Stromal cell of bone marrow (primary cell): ENCODE results near the gene DLK1.

Source experiments
- DNase-seq: peaks from one replicate; pipeline ENCODE4 v3.0.0-alpha.2; 2012; ENCODE audit warnings: low read depth

The DLK1 gene

GRCh38 chr14:100714258-100714892 lies 12.3 kb upstream of the DLK1 start:
- no peak for DNase-seq

DNA sequence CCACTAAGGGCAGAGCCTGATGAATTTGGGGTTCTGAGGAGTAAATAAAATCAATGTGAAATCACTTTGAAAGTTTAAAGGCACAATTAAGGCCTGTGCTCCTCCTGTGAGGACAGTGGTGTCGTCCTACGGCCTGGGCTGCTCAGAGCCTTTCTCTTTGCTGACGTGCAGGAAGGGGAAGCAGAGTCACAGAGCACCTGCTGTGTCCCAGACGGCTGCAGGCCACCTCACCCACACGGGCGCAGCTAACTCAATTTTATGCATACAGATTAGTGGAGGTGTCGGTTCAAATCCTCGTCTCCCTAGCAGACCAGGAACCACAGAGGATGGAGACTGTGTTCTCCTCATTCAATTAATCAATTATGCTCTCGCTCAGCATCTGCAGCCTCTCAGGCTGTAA lies 11.4 kb upstream of the DLK1 start:
- no peak for DNase-seq

DNA sequence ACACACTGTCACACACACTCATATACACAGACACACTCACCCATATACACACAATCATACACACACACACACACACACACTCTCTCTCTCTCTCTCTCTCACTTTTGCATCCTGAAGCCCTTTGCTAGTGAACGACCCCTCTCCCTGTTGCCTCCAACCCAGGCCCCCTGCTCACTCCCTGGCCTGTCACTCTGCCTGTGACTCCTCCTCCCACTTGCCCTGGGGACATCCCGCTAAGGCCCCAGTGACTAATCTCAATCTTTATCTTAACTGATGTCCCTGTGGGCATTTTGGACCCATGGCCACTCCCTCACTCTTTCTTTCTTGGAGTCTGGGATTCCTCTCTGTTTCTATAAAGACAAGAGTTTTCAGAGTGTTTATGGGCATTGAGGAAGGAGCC lies 10.9 kb upstream of the DLK1 start:
- no peak for DNase-seq

DNA sequence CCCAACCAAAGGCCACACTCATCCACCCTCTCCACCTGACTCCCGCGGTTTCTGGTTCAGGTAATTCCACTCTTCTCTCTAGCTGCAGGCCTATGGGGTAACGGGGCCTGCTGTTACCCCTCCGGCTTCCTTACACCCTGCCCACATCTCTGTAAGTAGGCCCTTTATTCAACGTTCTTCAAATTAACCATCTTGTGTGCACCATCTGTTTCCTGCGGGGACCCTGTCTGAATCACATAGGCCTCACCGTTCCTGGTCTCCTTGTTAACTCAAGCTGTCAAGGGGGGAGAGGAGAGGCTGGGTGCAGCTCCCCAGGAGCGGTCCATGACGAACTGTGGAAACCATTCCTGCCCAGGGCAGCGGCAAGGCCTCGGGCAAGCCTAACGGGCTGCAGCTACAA lies 9.3 kb upstream of the DLK1 start:
- DNase-seq: no peak

- DNase-seq: no peak
Observed at GRCh38 chr14:100719976-100720520, 6.6 kb upstream of the DLK1 start.

DNA sequence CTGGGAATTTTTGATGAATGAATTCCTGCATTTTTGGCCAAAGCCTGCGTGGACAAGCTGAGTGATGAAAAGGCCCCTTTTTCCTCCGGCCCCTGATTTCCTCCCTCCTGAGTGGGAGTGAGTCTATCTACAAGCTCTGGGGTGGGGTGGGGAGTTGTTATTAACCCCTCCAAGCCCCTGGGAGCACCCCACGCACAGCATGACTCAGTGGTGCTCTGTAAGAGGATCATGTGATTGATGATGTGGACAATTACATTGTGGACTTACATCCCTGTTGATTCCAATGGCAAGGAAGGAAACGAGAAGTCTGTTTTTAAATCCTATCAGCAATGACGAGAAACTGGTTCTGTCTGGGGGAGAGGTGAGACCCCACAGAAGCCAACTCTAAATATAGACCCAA lies 5.1 kb upstream of the DLK1 start:
- DNase-seq: no peak

DNA sequence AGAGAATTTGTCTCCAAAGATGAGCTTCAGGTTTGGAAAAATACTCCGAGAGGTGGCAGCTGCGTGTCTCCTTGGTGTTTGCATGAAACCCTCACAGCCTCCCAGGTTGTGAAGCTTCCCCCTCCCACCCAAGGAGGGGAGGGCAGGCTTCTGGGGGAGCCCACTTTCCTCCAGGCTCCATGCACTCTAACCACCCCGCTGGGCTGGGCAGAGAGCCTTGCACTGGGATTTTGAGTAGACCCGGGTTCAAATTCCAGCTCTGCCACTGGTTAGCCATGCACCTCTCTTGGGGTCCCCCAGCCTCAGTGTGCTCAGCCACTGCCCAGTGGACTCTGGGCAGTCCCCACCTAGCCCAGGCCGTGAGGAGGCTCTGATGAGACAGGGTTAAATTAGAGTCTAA lies 4.3 kb upstream of the DLK1 start:
- DNase-seq: no peak

DNA sequence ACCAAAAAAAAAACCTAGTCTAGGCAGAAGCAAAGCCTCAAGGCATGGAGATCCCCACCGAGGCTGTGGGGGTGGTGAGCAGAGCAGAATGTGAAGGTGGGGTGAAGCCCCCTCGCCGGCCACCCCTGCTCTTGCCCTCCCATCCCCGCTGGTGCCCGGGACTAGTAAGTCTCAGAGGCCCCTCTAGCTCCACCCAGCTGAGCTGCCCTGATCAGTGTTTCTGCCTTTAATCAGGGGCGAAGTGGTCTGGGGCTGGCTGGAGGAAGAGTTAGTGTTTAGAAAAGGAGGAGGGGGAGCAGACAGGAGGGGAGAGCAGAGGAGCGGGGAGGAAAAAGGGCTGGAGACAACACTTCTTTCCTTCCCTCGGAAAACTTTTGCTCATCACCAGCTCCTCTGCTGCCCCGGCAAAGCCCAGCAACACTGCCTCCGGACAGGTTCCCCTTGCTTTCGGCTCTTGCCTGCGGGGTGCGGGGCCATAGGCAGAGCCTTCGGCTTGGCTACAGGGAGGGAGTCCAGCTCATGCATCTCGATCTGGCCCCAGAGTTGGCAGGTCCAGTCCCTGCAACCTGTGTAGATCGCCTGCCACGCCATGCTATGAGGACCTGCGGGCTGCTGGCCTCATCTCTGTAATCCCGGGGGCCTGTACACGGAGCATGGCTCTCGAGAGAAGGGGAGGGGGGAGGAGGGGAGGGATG lies 3.4 kb upstream of the DLK1 start:
- DNase-seq: no peak

- DNase-seq: no peak
Observed at GRCh38 chr14:100723830-100724437, 2.8 kb upstream of the DLK1 start.

DNA sequence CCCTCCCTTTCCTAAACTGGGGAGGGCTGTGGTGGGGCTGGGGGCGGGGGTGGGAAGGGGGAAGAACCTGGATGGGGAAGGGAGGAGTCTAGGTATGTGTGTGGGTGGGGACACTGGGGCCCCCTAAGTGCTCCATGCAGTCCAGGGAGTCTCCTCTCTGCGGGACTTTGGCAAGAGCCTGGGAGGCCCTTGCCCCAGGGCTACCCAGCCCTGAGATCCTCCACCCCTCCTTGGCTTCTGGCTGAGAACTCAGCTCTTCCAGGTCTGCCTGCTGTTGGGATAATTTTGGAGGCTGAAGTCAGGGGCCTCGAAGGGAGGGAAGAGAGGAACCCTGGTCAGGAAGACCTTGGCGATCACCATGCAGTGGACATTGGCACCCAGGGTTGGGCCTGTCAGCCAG lies 2.2 kb upstream of the DLK1 start:
- no peak for DNase-seq

- no peak for DNase-seq
Observed at GRCh38 chr14:100725587-100726387, 905 bp upstream of the DLK1 start.

DNA sequence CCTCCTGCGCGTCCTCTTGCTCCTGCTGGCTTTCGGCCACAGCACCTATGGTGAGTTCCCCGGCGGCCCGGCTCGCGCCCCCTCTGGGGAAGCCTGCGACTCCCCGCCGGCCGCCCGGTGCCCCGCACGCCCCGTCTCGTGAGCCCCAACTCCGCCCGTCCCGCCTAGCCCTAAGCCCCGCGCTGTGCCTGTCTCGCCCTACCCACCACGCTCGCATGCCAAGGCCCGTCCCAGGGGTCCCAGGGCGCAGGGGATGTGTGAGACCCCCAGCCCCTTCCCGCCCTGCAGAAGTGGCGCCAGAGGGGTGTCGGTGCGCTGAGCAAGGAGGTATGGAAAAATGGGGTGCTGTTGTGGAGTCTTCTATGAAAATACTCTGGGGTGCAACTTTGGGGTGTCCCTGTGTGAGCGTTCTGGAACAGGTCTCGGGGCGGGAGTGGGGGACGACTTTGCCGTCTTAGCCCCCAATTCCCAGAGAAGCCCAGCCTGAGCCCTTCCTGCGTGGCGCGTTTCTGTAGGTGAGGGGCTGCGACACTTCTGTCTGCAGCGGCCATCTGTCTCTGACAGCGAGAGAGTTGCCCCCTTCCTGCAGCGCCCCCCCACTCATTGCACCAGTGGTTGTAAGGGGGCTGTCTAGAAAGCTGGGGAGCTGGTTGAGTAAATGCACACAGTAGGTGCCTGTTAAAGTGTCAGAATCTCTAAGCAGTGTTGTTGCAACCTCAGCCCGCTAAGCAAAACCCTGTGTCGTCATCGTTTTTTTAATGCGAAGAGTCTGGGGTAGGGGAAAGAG lies 587 bp downstream of the DLK1 start:
- DNase-seq: no peak

DNA sequence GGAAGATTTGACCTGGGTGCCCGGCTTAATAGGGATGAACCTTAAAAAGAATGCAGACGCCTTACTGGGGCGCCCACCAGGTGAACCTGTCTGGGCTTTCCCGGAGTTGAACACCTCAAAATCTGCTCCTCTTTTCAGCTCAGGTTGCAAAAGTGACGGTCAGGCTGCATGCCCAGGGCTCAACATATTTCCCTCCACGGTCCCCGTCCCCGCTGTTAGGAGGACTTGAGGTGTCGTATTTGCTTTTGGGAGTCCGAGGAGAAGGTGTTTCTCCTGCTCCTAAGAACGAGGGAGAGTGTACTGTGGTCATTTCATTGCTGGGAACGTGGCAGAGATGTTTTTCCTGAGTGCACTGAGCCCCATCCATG lies 1.2 kb downstream of the DLK1 start:
- DNase-seq: no peak

GRCh38 chr14:100728962-100729361 lies 2.3 kb downstream of the DLK1 start:
- DNase-seq: no peak

- no peak for DNase-seq
Observed at GRCh38 chr14:100729982-100730381, 3.3 kb downstream of the DLK1 start.

- no peak for DNase-seq
Observed at GRCh38 chr14:100730581-100730980, 3.9 kb downstream of the DLK1 start.

DNA sequence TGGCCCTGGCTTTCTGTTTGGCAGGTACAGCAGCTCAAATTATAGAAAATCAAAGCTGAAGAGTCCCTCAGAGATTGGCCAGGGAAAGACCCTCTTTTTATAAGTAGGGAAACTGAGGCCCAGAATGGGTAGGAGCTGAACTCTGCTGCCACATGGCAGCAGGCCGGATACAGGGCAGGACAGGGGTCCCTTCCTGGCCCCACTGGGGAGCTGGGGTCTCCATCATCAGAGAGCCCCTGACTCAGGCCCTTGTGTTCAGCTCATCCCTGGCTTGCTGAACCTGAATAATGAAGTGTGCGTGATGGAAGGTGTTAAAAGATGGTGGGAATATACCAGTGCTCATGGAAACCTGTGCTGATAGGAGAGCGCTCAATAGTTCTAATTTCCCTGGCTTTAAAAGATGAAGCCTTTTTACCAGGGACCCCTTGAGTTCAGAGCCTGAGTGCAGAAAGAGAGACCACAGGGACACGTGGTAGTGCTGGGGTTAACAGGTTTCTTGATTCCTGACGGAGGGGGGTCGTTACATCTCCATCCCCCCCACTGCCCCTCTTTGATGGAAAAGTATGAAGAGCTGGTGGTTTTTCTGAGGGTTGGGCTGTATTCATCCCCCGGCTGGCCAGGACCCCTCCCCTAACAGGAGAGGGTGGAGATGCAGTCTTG lies 4.4 kb downstream of the DLK1 start:
- no peak for DNase-seq

DNA sequence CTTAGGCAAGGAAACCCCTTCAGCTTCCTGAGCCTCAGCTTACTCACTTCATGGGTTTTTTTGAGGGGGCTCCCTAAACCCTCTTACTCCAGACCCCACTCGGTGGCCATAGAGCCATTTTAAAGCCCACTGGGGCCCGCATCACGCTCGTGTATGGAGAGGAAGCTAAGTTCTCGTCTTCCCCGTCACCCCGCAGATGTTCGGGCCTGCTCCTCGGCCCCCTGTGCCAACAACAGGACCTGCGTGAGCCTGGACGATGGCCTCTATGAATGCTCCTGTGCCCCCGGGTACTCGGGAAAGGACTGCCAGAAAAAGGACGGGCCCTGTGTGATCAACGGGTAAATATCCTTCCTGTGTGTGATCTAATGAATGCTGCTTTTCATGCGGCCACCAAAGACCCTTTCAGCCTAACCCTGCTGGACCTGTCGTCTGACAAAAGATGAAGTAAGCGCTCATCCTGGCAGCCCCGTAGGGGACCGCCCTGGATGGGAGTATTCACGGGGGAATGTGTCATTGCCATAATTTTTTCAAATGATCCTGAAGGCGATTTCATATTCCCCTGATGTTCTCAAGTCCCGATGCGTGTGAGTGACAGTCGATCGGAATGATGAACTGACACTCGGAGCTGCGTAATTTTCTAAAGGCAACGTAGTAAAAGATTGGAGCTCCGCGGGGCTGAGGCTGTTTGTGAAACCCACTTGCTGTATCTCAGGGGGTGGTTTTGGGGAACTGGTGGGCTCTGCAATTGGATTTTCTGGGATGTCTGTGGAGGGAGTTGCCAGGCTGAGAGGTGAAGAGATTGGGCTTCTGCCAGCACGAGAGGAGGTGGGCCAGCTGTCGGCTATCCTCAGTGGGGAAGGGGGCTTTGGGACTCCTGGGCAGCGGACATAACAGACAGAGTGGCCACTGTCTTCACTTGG lies 5.4 kb downstream of the DLK1 start:
- DNase-seq: no peak

GRCh38 chr14:100732766-100733100 lies 6.0 kb downstream of the DLK1 start:
- no peak for DNase-seq

DNA sequence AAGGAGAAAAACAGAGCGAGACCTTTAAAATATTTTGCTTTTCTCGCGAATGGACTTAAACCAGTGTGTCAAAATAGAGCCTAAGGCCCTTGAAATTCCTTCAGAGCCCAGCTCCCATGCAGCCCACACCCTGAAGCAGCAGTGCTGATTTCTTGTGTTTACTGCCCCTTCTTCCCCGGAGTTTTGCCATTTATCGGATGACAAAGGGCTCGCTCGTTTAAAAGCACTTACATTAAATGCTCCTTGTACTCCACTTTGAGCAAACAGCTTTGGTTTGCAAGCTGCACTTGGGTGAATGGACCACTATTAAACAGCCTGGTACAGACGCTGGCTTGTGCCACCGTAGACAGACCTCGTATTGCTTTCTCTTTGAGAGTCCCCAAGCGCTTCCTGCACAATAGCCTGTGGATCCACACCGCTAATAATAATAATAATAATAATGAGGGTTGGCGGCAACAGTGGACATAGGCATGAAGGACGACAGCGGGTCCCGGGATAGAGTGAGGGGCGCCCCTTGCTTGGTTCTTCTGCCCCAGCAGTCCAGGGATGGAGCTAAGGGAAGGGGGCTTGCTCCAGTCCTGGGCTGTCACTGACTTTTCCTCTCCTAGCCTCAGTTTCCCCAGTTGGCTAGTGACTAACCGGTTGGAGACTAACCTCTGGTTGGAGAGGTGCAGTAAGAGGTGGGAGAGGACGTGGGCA lies 6.6 kb downstream of the DLK1 start:
- DNase-seq: no peak
